Right ventricle myocardium superior (tissue), 1 donor: ENCODE measurements around the gene OR2T6. TPM values are rescaled to one million over a fixed set of nuclear protein-coding genes. Genes with fewer than 3 reads are reported as not detected.
"Not testable (repeated sequence)": the region's sequence is repeated elsewhere in the genome, so short reads cannot be mapped to it uniquely, and the experiment has no call there.

Source experiments
- ATAC-seq: fragments of 200-7000 bp; cut with Tn5 transposase; one replicate; pipeline ENCODE4 v1.9.1; 2020; ENCODE audit warnings: mild to moderate bottlenecking; ENCODE audit not compliant: poor library complexity
- DNase-seq: peaks from one replicate; pipeline ENCODE4 v3.0.0-alpha.2; 2020
- intact Hi-C: fragments of 100-400 bp; cut with DNase I; formaldehyde crosslinking; loops from one replicate; pipeline ENCODE4 v1.11.2; 2022
- total RNA-seq: library from RNA; stranded (reverse); fragmentation: NEBNext Ultra II Directional; extraction: Animal tissue kit (Norgen Biotek cat#: 25700); gene quantifications from one replicate; pipeline ENCODE4 v1.2.1, GENCODE V29; 2021
- donor health status: DM: no; HTN: yes; CAD: no; lungs with severe emphysema.

Gene OR2T6
- total RNA-seq, 1 donor from 2014 or later: not detected

GRCh38 chr1:248428192-248428533, 52.6 kb downstream of the OR2T6 start:
- ATAC-seq, DNase-seq, intact Hi-C loops: not testable (repeated sequence)

GRCh38 chr1:248431683-248432082, 56.1 kb downstream of the OR2T6 start:
- ATAC-seq, intact Hi-C loops, DNase-seq: not testable (repeated sequence)

- ATAC-seq, intact Hi-C loops, DNase-seq: not testable (repeated sequence)
These were observed 56.7 kb downstream of the OR2T6 start for GRCh38 chr1:248432201-248432600.

GRCh38 chr1:248433811-248434415, 58.4 kb downstream of the OR2T6 start:
- ATAC-seq, DNase-seq, intact Hi-C loops: not testable (repeated sequence)

GRCh38 chr1:248434913-248435312, 59.4 kb downstream of the OR2T6 start:
- DNase-seq, intact Hi-C loops, ATAC-seq: not testable (repeated sequence)

- intact Hi-C loops, ATAC-seq, DNase-seq: not testable (repeated sequence)
These were observed 60.8 kb downstream of the OR2T6 start for GRCh38 chr1:248436303-248436702.

- ATAC-seq, intact Hi-C loops, DNase-seq: not testable (repeated sequence)
These were observed 63.1 kb downstream of the OR2T6 start for GRCh38 chr1:248438668-248439067.

GRCh38 chr1:248439283-248439682, 63.7 kb downstream of the OR2T6 start:
- ATAC-seq, DNase-seq, intact Hi-C loops: not testable (repeated sequence)

Other genes starting within 250 kb of the OR2T6 start
- not detected for gene OR2M5, start 230.6 kb upstream of the OR2T6 start, total RNA-seq
- gene OR2M2, start 200.9 kb upstream of the OR2T6 start, total RNA-seq: not detected
- not detected for gene OR2M3, start 178.5 kb upstream of the OR2T6 start, total RNA-seq
- gene OR2M4, start 144.3 kb upstream of the OR2T6 start, total RNA-seq: not detected
- gene OR2T33, start 97.8 kb upstream of the OR2T6 start, total RNA-seq: not detected
- gene OR2T12, start 72.3 kb upstream of the OR2T6 start, total RNA-seq: not detected
- gene OR2M7, start 51.2 kb upstream of the OR2T6 start, total RNA-seq: not detected
- gene OR14C36, start 27.0 kb upstream of the OR2T6 start, total RNA-seq: not detected
- gene OR2T4, start 14.1 kb upstream of the OR2T6 start, total RNA-seq: not detected
- not detected for gene OR2T1, start 27.3 kb downstream of the OR2T6 start, total RNA-seq
- not detected for gene OR2T2, start 69.9 kb downstream of the OR2T6 start, total RNA-seq
- not detected for gene OR2T3, start 97.6 kb downstream of the OR2T6 start, total RNA-seq
- not detected for gene OR2T5, start 112.8 kb downstream of the OR2T6 start, total RNA-seq
- not detected for gene OR2G6, start 132.3 kb downstream of the OR2T6 start, total RNA-seq
- not detected for gene OR2T29, start 187.0 kb downstream of the OR2T6 start, total RNA-seq
- gene OR2T34, start 199.0 kb downstream of the OR2T6 start, total RNA-seq: not detected
- gene OR2T10, start 222.0 kb downstream of the OR2T6 start, total RNA-seq: not detected